Activated T-cell treated with anti-CD3 and anti-CD28 coated beads for 1 hour (primary cell): Measurements from ENCODE around the gene DAB2IP.

Experiments used
- DNase-seq: peaks from one replicate; pipeline ENCODE4 v3.0.0-alpha.2; 2020; ENCODE audit warnings: low read depth

Gene DAB2IP

GRCh38 chr9:121703014-121703734, 51.7 kb downstream of the DAB2IP start:
- no peak for DNase-seq

- no peak for DNase-seq
Measured at GRCh38 chr9:121704281-121704680, 52.8 kb downstream of the DAB2IP start.

DNA sequence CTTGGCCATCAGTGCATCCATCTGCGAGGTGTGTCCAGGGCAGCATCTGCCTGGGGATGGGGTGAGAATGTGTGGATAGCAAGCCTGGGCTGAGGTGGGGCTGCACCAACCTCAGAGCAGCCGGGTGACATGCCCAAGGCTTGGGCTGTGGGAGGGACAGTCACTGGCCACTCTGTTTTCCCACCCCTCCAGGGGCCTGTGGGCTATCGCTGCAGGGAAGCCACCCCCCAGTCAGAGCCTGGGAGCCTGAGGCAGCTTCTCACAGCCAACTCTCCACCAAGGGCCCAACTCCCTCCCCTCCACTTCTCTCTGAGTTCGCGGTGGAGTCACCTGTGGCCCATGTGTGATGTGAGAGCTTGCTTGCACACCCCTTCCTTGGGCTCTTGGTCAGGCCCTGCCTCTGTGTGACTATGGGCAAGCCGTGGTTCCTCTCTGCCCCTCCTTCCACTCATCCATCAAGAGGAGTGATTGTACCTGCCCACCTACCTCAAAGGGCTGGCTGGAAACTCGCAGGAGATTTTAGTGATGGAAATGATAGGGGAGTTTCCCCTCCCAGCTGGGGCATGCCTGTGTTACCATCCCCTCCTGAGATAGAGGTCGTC, 54.8 kb downstream of the DAB2IP start:
- DNase-seq, result no peak

- DNase-seq, result no peak
Measured at GRCh38 chr9:121707477-121708424, 56.3 kb downstream of the DAB2IP start.

DNA sequence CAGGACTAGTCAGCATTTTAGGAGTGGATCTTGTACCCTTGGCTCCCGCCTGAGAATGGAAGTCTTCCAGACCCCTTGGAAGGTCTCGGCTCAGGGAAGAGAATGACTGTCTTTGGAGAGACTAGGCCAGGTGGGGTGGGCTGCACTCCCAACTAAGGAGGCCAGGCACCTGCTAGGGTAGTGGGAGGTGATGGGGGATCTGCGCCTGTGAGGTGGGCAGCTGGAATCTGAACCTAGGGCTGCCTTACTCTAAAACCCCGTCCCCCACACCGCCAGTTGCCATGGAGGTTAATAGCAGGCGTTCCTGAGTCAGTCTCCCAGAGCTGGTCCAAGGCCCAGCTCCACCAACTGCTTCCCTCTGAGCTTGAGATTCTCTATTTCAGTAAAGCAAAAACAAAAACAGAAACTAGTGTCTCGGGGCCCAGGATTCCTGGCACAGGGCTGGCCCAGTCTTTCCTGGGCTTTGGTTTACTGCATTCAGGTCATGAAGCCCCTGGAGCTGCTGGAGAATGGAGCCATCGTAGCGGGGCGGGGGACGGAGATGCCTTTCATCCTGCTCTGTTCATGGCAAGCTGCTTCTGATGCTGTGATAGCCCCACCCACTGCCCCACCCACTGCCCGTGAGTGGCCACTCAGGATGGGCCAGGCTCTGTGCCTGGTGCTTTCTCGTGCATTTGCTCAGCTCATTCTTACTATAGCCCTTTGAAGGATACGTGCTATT, 57.5 kb downstream of the DAB2IP start:
- no peak for DNase-seq

- no peak for DNase-seq
Measured at GRCh38 chr9:121709798-121710197, 58.4 kb downstream of the DAB2IP start.

- no peak for DNase-seq
Measured at GRCh38 chr9:121711281-121711680, 59.8 kb downstream of the DAB2IP start.

DNA sequence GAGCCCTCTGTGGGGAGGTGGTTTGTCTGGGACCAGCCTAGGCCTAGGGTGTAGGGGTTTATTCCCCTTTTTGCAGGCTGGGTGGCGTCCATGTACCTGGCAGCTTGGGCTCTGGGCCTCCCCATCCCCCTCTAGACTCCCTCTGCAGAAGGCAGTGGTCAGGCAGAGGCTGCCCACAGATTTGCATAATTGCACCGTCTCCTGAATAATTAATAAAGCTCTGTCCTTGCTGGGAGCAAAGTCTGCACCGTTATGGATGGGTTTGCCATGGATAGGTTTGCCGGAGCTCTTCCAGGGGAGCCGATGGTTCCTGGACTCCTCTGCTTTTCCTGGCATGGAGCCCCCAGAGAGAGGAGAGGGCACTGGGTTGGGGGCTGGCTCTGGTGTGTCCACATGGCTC, 60.4 kb downstream of the DAB2IP start:
- no peak for DNase-seq

DNA sequence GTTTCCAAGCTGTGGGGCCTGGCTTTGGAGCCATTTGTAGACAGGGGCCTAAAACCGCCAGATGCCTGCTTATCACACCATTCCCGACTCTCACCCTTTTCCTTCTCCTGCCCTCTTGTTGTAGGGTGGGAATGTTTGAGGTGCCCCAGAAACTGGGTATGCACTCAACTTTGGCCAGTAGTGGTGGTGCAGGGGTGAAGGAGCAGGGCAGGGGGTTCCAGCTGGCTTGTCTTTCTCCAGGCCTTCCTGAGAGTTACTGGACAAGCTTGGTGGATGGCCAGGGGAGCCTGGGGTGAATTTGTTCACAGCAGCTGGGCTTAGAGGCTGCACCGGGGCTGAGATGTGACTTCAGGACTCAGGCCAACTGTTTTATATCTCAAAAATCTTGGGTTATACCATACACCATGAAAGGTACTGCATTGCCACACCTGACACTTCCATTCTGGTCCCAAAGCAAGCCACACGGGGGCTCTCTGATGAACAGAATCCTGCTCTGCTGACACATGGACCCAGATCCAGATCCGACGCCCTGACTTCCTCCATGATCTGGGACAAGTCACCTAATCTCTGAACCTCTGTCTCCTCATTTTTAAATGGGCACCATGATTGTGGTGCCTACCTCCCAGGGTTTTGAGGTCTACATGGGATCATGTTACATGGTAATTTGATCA, 62.1 kb downstream of the DAB2IP start:
- no peak for DNase-seq

DNA sequence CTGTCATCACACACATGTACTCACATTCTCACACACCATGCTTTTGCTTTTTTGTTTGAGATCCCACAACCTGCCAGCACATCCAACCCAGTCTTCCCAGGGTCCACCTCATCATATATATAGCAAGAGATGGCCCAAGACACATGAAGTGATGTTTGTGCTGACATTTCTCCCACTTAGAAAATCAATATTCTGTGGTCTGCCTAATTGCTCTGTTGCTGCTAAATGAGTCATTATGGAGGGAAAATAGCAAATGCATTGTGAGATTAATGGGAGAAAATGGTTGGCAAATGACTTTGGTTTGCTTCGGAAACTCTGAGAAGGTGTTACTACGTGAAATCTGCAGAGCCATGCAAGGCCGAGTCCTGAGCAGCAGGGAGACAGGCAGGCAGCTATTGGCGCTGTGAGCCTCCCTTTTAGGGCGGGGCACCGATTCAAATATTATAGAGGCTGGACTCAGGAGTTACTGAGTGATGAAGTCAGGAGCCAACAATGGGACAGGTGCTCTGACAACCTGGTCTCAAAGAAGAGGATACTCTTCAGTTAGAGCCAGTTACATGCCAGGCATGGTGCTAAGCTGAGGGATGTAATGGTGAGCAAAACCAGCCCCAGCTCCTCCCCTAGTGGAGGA, 62.8 kb downstream of the DAB2IP start:
- DNase-seq, result no peak

DNA sequence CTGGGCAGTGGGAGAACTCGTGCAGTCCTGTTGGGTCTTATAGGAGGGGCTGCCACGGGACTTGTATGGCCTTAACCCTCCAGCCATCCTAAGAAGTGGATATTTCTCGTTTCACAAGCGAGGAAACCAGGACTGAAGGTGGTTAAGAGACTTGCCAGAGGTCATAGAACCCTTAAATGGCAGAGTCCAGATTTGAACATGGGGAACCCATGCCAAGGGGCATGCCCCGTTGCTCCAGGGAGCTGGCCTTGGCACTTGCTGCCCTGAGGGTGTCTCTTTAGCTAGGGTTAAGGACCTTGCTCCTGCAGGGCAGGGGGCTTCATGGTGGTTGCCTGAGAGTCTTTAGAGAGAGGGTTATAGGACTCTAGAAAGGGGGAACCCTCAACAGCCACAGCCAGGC, 63.4 kb downstream of the DAB2IP start:
- no peak for DNase-seq

DNA sequence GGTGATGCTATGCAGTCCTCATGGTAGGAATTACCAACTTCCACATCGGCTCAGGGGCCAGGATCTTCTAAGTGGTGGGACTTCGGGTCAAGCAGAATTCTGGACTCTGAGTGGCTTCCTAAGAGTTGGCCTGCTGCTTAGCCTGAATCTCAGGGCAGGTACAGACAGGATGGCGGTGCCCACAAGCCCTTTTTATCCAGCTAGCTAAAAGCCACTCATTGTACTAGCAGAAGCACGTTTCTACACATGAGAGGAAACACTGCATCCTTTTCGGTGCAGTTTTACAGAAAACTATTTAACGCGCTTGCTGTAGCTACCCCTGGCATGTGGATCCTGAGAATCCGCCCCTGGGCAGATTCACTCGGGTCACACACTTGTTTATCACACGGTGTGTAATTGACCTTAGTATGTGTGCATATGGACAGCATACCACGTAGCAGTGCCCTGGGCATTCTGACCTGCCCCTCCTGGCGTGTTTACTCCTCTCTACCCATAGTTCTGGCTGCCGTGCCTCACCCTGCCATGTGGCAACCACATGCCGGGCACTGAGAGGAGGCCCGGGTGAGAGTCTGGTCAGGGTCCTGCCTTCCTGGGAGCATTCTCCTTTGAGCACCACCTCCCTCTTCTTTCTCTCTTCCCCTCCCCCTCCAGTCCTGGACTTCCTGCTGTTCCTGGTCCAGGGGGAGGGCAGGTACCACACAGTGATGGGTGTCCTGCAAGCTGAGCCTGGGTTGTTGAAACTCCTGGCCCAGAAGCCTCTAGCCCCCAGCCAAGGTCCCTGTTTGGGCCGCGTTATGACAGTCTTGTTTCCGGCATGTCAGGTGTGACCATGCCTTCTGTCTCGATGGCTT, 65.9 kb downstream of the DAB2IP start:
- DNase-seq, result no peak

- DNase-seq, result no peak
Measured at GRCh38 chr9:121718084-121718483, 66.7 kb downstream of the DAB2IP start.

DNA sequence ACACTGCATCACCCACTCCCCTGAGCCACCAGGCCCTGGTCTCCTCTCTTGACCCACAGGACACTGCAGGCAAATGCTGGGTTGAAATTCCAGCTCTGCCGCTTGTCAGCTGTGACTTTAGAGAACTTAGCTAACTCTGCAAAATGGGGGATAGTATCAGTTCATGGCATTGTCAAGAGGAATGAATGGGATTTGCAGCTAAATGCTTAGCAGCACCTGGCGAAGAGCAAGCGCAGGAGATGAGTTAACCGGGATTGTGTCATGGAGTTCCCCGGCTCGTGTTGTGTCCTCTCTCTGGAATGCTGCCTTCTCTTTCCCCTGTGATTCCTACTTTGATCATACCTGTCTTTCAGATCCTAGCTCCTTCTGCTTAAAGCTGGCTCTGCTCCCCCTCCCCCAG, 67.1 kb downstream of the DAB2IP start:
- no peak for DNase-seq

GRCh38 chr9:121720311-121721057, 69.0 kb downstream of the DAB2IP start:
- no peak for DNase-seq

DNA sequence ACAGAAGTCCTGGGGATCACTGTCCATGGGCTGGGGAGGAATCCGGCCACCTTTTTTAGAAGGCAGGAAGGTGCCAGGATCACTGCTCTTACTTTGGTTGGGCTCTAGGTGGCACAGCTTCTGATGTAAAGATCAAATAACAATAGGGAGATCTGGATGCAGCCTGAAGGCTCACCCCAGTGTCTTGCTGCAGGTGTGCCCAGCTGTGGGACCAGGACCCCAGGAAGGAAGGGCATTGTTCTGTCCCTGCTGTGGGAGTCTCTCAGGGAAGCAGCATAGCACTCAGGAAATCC, 69.6 kb downstream of the DAB2IP start:
- DNase-seq, result no peak

DNA sequence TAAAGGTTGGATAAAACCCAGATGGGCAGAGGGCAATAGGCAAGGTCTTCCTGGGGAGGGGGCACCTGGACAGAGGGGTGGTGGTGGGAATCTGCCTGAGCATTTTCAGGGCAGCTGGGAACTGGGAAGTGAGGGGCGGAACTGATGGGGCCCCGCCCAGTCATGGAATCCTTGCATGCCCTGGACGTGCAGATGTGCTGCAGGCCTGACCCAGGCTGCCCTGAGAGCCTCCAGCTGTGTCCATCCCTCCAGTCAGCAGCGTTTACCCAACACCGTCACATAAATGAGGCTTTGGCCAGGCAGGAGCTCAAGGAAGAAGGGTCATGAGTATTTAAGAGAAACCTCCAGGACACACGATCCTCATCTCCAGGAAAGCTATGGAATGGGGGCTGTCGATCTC, 70.3 kb downstream of the DAB2IP start:
- DNase-seq, result no peak

- no peak for DNase-seq
Measured at GRCh38 chr9:121725008-121725775, 73.8 kb downstream of the DAB2IP start.
